ENCODE results near the gene CHPF2. TPM values are rescaled to one million over a fixed set of nuclear protein-coding genes. Genes with fewer than 3 reads are reported as not detected.

CHPF2 gene
- total and polyA plus RNA-seq, 4 donors, result 7.8 to 53.5 (median 50.3) TPM

DNA sequence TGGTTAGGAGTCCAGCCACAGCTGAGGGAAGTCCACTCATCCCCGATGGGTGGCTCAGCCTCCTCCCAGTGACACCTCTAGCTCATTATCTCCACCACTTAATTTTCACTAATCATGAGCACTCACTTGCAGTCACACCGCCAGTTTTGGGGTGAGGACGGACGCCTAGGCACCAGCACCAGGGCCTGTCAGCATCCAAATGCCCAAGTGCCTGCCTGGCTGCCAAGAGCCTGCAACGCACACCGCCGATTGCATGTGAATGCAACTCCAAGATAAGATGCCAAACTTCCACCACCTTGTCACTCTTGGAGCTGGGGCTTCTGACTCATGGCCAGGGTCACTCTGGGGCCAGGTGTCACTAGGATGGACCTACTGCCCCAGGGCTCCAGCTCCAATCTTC is 40.6 kb downstream of the CHPF2 start:
- WGBS, 2 donors, result 38 to 54% methylated on average over 7 of the region's 7 CpGs
- no peak overlapping the region for H3K4me3 ChIP-seq (ENCODE audit: low read length in 2 of 2)
- ATAC-seq (ENCODE audit: low FRiP score) (no peak), DNase-seq (no peak)
- no peaks in the 10 kb centered on the region for H3K9me3 ChIP-seq (ENCODE audit: control insufficient read depth, low read length)
- H3K36me3 ChIP-seq (ENCODE audit: control insufficient read depth in 1 of 2, insufficient read depth in 2 of 2, low read length in 1 of 2), result no peaks in the 10 kb centered on the region
- intact Hi-C loops (cut with DNase I), result no loop called here
- H3K27me3 ChIP-seq (ENCODE audit: control insufficient read depth in 1 of 2, insufficient read depth in 2 of 2, low read length in 1 of 2), result no peaks in the 10 kb centered on the region
- H3K4me1 ChIP-seq (ENCODE audit: control insufficient read depth in 1 of 2, insufficient read depth in 2 of 2, low read length in 2 of 2), result no peaks in the 10 kb centered on the region
- H3K27ac ChIP-seq (ENCODE audit: low read depth in 1 of 2, low read length in 2 of 2), result no peak overlapping the region

DNA sequence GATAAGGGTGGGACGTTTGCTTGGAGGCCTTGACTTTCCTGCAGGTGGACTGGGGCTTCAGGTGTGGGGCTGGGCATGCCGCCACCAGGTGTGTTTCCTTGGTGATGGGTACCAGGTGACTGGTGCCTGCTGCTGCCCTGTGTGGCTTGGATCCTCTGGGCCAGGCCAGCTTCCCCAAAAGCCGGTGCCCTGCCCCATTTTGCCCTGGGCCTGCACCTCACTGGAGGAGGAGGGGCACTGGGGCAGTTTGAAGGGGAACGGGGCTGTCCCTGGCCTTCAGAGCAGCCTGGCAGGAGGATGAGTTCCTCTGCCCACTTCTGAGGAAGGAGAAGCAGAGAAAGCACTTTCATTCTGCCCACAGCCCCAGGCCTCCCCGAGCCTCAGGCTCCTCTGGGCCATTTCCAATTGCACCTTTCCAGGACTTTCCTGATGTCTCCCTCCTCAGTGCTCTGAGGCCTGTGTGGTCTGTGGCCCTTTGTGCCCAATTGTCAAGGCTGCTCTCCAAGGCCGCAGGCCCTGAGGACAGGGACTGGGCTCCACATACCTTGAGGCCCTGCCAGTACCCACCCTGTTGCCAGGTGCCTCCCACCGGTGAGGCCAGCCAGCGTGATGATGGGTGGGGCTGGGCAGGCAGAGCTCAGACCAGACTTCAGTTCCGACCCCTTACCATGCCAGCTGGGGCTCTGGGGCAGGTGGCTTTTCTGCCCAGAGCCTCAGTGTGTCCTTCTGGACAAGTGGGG is 41.5 kb downstream of the CHPF2 start:
- Histone ChIP-seq H3K9me3 (ENCODE audit: control insufficient read depth, low read length) (no peaks in the 10 kb centered on the region), H3K27me3 (ENCODE audit: control insufficient read depth in 1 of 2, insufficient read depth in 2 of 2, low read length in 1 of 2) (no peaks in the 10 kb centered on the region), H3K4me1 (ENCODE audit: control insufficient read depth in 1 of 2, insufficient read depth in 2 of 2, low read length in 2 of 2) (no peaks in the 10 kb centered on the region), H3K36me3 (ENCODE audit: control insufficient read depth in 1 of 2, insufficient read depth in 2 of 2, low read length in 1 of 2) (no peaks in the 10 kb centered on the region), H3K27ac (ENCODE audit: low read depth in 1 of 2, low read length in 2 of 2) (no peak overlapping the region), H3K4me3 (ENCODE audit: low read length in 2 of 2) (no peak overlapping the region)
- no peak for DNase-seq
- intact Hi-C loops (cut with DNase I), result no loop called here
- no peak for ATAC-seq (ENCODE audit: low FRiP score)
- WGBS, 2 donors, result 66 to 73% methylated on average over 9 of the region's 9 CpGs

DNA sequence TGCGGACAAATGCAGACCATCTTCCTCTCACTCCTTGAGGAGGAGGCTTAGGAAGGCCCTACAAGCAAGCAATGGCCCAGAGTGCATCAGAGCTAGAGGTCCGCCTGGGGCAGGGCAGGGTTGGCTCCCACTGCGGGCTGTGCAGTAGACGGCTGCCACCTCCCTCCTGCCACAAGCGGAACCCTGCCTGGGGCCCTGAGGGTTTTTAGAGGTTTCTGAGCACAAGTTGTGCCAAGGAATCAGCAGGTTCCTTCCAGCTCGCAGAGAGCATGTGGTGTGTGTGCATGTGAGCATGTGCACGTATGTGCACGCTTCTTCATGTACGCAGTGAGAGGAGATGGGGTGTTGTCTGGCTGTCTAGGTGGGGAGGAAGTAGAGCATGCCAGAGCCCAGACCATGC is 42.1 kb downstream of the CHPF2 start:
- ATAC-seq (ENCODE audit: low FRiP score) (no peak), DNase-seq (no peak)
- WGBS, 2 donors, result 70 to 82% methylated on average over 9 of the region's 9 CpGs
- no peaks in the 10 kb centered on the region for H3K36me3 ChIP-seq (ENCODE audit: control insufficient read depth in 1 of 2, insufficient read depth in 2 of 2, low read length in 1 of 2)
- H3K27ac ChIP-seq (ENCODE audit: low read depth in 1 of 2, low read length in 2 of 2), result no peak overlapping the region
- H3K27me3 ChIP-seq (ENCODE audit: control insufficient read depth in 1 of 2, insufficient read depth in 2 of 2, low read length in 1 of 2), result no peaks in the 10 kb centered on the region
- H3K9me3 ChIP-seq (ENCODE audit: control insufficient read depth, low read length), result no peaks in the 10 kb centered on the region
- no peaks in the 10 kb centered on the region for H3K4me1 ChIP-seq (ENCODE audit: control insufficient read depth in 1 of 2, insufficient read depth in 2 of 2, low read length in 2 of 2)
- no peak overlapping the region for H3K4me3 ChIP-seq (ENCODE audit: low read length in 2 of 2)
- intact Hi-C loops (cut with DNase I), result no loop called here

DNA sequence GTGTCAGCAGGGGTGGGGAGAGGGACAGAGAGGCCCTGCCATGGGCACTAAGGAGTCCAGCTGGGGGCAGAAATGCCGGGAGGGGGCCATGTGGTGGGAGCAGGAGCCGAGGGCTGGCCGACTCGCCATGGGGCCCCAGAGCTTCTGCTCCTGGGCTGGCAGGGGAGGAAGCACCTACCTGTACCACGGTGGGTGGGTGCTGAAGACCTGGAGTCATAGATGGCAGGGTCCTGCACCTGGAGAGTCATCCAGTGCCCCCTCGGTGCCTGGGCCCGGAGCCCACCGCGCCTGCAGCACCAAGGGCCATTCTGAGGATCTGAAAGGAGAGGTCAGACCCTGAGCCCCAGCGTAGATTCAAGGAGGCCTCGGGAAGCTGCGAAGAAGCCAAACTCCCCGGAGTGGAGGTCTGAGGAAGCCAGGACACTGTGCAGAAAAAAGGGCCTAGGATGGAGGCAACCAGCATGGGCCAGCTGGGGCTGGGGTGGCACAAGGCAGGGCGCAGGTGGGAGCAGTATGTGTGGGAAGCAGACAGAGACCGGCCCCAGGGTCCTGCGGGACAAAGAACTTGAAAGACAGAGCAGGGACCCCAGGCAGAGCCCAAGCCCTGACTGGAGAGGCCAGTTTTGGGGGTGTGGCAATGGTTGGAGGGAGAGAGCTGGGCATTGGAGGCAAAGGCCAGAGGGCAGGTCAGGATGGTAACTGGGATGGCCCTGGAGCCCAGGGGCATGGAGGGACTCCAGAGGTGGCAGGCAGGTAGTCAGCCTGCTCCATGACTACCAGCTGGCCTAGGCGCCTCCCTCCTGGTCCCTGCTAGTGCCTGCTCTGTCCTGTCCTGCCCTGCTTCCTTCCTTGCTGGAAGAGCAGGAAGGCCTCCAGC is 42.9 kb downstream of the CHPF2 start:
- Histone ChIP-seq H3K4me3 (ENCODE audit: low read length in 2 of 2) (no peak overlapping the region), H3K36me3 (ENCODE audit: control insufficient read depth in 1 of 2, insufficient read depth in 2 of 2, low read length in 1 of 2) (no peaks in the 10 kb centered on the region), H3K4me1 (ENCODE audit: control insufficient read depth in 1 of 2, insufficient read depth in 2 of 2, low read length in 2 of 2) (no peaks in the 10 kb centered on the region), H3K27ac (ENCODE audit: low read depth in 1 of 2, low read length in 2 of 2) (no peak overlapping the region), H3K27me3 (ENCODE audit: control insufficient read depth in 1 of 2, insufficient read depth in 2 of 2, low read length in 1 of 2) (no peaks in the 10 kb centered on the region), H3K9me3 (ENCODE audit: control insufficient read depth, low read length) (no peaks in the 10 kb centered on the region)
- intact Hi-C loops (cut with DNase I), result no loop called here
- WGBS, 2 donors, result 80 to 81% methylated on average over 17 of the region's 17 CpGs
- no peak for ATAC-seq (ENCODE audit: low FRiP score)
- peak in 1 of 2 donors; percentile 44 for DNase-seq

DNA sequence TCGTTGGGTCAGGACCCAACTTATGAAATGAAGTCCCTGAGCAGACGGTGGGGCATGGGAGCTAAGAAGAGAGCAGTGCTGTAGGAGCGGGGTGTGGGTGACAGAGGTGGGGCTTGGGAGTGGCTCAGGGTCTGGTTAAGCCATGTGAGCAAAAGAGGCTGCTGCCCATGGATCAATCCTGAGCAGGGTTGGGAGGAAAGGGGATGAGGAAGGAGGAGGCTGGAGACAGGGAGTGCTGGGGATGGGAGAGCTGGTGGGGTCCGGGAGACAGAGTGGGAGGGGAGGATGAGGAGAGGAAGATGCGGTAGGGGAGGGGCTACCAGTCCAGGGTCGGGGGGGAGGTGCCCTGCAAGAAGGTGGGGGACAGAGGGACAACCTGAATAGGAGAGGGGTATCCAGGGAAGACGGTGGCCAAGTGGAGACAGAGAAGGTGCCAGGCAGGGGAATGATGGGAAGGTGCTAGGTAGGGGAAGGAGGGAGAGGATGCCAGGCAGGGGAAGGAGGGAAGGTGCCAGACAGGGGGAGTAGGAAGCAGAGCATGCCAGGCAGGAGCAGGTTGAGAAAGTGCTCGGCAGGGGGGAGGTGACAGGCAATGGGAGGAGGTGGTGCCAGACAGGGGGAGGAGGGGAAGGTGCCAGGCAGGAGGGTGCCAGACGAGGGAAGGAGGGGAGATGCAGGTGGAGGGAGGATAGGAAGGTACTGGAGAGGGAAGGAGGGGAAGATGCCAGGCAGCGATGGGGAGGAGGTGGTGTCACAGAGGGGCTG is 43.7 kb downstream of the CHPF2 start:
- Histone ChIP-seq H3K36me3 (ENCODE audit: control insufficient read depth in 1 of 2, insufficient read depth in 2 of 2, low read length in 1 of 2) (no peaks in the 10 kb centered on the region), H3K4me1 (ENCODE audit: control insufficient read depth in 1 of 2, insufficient read depth in 2 of 2, low read length in 2 of 2) (no peaks in the 10 kb centered on the region), H3K4me3 (ENCODE audit: low read length in 2 of 2) (no peak overlapping the region), H3K9me3 (ENCODE audit: control insufficient read depth, low read length) (no peaks in the 10 kb centered on the region), H3K27me3 (ENCODE audit: control insufficient read depth in 1 of 2, insufficient read depth in 2 of 2, low read length in 1 of 2) (no peaks in the 10 kb centered on the region), H3K27ac (ENCODE audit: low read depth in 1 of 2, low read length in 2 of 2) (no peak overlapping the region)
- intact Hi-C loops (cut with DNase I), result loop anchor here in 1 of 2 donors (2.0 kb wide), 1 partner anchor 23 kb away; no protein-coding TSS in a partner anchor
- DNase-seq (peak in 1 of 2 donors; percentile 74), ATAC-seq (ENCODE audit: low FRiP score) (no peak)
- 22 to 23% methylated on average over 10 of the region's 10 CpGs for WGBS, 2 donors

DNA sequence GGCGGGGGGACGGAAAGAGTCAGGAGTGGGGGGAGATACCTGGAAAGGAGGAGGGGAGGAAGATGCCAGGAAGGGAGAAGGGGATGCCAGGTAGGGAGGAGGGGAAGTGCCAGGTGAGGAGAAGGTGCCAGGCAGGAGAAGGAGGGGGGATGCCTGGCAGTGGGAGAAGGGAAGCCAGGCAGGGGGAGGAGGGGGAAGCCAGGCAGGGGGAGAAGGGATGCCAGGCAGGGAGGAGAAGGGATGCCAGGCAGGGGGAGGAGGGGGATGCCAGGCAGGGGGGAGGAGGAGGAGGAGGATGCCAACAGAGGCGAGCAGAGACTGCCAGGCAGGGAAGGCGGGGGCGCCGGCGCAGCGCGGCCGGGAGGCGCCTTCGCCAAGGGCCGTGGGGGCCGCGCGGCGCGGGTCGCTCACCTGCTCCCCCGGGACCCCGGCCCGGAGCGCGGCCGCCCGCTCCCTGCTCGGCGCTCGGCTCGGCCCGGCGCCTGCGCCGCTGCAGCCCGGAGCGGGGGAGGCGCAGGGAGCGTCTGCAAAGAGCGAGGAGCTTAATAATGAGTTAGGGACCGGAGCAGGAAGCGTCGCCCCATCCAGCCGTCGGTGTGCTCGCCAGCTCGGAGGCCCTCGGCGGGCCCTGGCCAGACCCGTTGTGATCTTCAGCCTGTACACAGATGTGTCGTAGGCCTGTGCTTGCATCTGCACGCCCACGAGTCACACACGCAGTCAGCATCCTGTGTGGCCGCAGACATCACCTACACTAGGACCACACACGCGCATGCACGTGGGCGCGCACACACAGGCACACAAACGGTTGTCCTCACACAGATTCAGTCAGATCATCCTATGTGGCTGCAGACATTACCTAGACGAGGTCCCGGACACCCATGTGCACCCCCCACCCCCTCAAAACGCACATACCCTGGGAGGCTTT is 44.6 kb downstream of the CHPF2 start:
- no peak overlapping the region for H3K27ac ChIP-seq (ENCODE audit: low read depth in 1 of 2, low read length in 2 of 2)

DNA sequence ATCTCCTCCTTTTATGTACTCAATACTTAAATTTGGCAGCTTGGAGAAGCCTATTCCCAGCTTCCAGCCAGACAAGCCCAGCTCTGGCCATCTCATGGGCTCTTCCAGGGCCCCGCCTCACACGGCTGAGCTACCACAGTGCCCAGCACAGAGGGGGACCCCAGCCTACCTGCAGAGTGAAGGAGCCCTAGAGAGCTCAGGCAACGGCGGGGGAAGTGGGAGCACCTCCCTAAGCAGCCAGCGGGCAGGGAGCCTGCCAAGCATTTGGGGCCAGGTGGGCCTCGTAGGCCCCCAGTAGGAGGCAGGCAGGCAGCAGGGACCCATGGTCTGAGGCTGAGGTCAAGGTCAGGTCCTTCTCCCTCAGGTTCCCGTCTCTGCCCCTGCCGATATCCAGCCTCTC is 45.3 kb downstream of the CHPF2 start:
- no peak for ATAC-seq (ENCODE audit: low FRiP score)
- WGBS, 2 donors, result 75 to 77% methylated on average over 8 of the region's 8 CpGs
- Histone ChIP-seq H3K27me3 (ENCODE audit: control insufficient read depth in 1 of 2, insufficient read depth in 2 of 2, low read length in 1 of 2) (no peaks in the 10 kb centered on the region), H3K4me3 (ENCODE audit: low read length in 2 of 2) (no peak overlapping the region), H3K27ac (ENCODE audit: low read depth in 1 of 2, low read length in 2 of 2) (no peak overlapping the region), H3K36me3 (ENCODE audit: control insufficient read depth in 1 of 2, insufficient read depth in 2 of 2, low read length in 1 of 2) (no peaks in the 10 kb centered on the region), H3K4me1 (ENCODE audit: control insufficient read depth in 1 of 2, insufficient read depth in 2 of 2, low read length in 2 of 2) (no peaks in the 10 kb centered on the region), H3K9me3 (ENCODE audit: control insufficient read depth, low read length) (no peaks in the 10 kb centered on the region)
- DNase-seq, result peak in 1 of 2 donors; percentile 52
- intact Hi-C loops (cut with DNase I), result loop anchor here in 1 of 2 donors (2.0 kb wide), 1 partner anchor 25 kb away; no protein-coding TSS in a partner anchor

More for the DNA sequence above, 44.6 kb downstream of the CHPF2 start:
- no peaks in the 10 kb centered on the region for H3K9me3 ChIP-seq (ENCODE audit: control insufficient read depth, low read length)
- H3K4me3 ChIP-seq (ENCODE audit: low read length in 2 of 2), result peak overlapping the region; percentile 28 to 39
- intact Hi-C loops (cut with DNase I), result loop anchor here in 1 of 2 donors (2.0 kb wide), 1 partner anchor 24 kb away; no protein-coding TSS in a partner anchor
- H3K4me1 ChIP-seq (ENCODE audit: control insufficient read depth in 1 of 2, insufficient read depth in 2 of 2, low read length in 2 of 2), result no peaks in the 10 kb centered on the region
- DNase-seq, result peak; percentile 74 to 84
- H3K36me3 ChIP-seq (ENCODE audit: control insufficient read depth in 1 of 2, insufficient read depth in 2 of 2, low read length in 1 of 2), result no peaks in the 10 kb centered on the region
- 2% methylated on average over 53 to 63 of the region's 63 CpGs for WGBS, 2 donors
- no peaks in the 10 kb centered on the region for H3K27me3 ChIP-seq (ENCODE audit: control insufficient read depth in 1 of 2, insufficient read depth in 2 of 2, low read length in 1 of 2)
- ATAC-seq (ENCODE audit: low FRiP score), result peak; percentile 61
